ENCODE measurements around the gene MBD4. TPM values are rescaled to one million over a fixed set of nuclear protein-coding genes. Genes with fewer than 3 reads are reported as not detected.
"Not testable (repeated sequence)": the region's sequence is repeated elsewhere in the genome, so short reads cannot be mapped to it uniquely, and the experiment has no call there.

The MBD4 gene
- 28.9 and 34.9 TPM in 2 replicates for total RNA-seq (ENCODE audit: low replicate concordance)

DNA sequence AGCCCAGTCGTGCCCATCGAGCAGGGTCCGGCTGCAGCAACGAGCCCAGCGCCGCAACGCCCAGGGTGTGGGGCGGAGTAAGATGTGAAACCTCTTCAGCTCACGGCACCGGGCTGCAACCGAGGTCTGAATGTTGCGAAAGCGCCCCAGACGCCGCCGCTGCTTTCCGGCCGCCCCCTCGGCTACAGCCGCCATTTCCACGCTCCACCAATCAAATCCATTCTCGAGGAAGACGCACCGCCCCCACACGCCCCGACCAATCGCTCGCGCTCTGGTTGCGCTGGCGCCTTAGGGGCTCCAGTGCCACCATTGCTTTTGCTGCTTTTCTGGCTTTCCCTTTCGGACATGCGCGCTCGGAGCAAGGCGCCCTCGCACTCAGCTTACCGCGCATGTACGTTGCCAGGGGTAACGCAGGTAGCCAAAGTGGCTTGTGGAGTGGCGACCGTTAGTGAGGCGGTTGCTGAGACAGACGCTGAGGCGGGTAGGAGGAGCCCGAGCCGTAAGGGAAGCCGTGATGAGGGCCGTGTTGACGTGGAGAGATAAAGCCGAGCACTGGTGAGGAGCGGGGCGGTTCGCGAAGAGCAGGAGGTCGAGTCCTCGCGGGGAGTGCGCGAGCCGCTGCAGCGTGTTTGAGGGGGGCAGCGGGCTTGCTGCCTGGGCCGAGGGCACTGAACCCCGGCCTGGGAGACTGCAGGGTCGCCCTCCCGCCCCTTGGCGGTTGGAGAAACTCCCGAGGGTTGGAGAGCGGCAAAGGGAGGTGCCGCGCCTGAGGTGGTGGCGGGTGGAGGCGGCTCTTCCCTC lies at the start of gene MBD4, which contains the start of gene IFT122:
Gene MBD4, minus strand, starts transcription at position 132 of the 801 bp plus-strand sequence. Its CDS starts 115 bp downstream, at position 17.
Gene IFT122, plus strand, starts transcription at position 408 of the 801 bp plus-strand sequence. Its CDS starts 107 bp downstream, at position 515.
- TF ChIP-seq, protein P1, sequence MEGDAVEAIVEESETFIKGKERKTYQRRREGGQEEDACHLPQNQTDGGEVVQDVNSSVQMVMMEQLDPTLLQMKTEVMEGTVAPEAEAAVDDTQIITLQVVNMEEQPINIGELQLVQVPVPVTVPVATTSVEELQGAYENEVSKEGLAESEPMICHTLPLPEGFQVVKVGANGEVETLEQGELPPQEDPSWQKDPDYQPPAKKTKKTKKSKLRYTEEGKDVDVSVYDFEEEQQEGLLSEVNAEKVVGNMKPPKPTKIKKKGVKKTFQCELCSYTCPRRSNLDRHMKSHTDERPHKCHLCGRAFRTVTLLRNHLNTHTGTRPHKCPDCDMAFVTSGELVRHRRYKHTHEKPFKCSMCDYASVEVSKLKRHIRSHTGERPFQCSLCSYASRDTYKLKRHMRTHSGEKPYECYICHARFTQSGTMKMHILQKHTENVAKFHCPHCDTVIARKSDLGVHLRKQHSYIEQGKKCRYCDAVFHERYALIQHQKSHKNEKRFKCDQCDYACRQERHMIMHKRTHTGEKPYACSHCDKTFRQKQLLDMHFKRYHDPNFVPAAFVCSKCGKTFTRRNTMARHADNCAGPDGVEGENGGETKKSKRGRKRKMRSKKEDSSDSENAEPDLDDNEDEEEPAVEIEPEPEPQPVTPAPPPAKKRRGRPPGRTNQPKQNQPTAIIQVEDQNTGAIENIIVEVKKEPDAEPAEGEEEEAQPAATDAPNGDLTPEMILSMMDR (IDR thresholded peaks at IDR 0.05; ENCODE audit: insufficient read depth, low read length), result peak; percentile 3
- peak; percentile 99 for DNase-seq (ENCODE audit: low read depth)

DNA sequence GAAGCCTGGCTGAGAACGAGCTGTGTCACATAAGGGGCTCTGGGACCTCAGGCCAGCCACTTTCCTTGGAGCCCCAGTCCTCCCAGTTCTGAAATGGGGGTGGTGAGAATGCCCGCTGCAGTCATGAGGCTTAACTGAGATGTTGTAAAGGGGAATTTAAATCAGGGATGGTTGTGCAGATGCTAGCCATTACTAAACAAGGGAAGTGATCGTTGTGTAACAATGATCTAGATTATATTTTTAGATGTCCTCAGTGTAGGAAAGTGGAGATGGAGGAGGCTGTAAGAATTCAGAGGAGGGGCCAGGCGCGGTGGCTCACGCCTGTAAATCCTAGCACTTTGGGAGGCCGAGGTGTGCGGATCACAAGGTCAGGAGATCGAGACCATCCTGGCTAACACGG lies 49.5 kb upstream of the MBD4 start:
- H3K4me3 ChIP-seq (ENCODE audit: low read depth, low read length); DNase-seq (ENCODE audit: low read depth): not testable (repeated sequence)

More for the DNA sequence above, at the start of gene MBD4, which contains the start of gene IFT122:
- H3K4me3 ChIP-seq (ENCODE audit: low read depth, low read length), result peak within 1 kb of the TSS; percentile 98

DNA sequence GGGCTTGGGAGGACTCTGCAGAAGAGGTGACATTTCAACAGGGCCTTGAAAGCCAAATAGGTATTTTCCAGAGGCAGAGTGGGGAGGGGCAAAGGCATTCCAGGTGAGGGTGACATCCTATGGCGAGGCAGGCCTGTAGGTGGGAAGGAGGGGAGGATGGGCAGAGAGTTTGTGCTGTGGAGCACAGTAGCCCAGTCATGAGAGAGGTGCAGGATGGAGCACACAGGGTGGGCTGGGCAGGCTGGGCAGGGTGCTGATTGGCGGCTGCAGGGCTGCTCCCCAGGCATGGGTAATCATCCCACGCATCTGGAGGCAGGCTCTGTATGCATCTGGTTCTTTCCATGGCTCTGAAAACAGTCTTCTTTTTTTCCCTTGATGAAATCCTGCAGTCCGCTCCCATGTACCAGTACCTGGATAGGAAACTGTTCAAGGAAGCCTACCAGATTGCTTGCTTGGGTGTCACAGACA lies 48.2 kb upstream of the MBD4 start:
- DNase-seq (ENCODE audit: low read depth); H3K4me3 ChIP-seq (ENCODE audit: low read depth, low read length): not testable (repeated sequence)

DNA sequence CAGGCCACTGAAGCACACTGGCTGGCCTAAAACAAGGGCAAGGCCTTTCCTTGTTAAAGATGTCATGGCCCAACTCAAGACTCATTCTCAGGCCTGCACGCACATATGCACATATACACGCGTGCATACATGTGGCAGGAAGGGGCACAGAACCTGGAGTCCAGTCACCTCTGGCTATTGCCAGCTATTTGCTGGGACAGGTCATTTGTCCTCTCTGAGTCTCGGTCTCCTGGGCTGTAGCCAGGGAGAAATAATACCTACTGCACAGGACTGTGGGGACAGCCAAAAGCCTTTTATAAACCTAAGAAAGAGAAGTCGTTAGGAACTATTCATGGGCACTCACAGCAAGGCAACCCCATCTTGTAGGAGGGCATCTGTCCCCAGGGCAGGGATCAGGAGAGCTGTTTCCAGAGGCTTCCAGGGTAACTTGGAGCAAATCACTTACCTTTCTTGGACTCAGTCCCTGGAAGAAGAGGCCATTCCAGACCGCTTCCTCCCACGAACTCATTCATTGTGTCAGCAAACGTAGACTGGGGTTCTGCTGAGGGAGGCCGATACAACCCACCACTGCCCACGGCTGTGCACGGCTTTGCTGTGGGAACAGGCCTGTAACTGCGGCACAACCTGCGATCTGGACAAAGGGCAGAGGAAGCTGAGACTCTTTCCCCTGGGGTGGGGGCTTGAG lies 47.6 kb upstream of the MBD4 start:
- TF ChIP-seq, protein P1 (IDR thresholded peaks at IDR 0.05; ENCODE audit: insufficient read depth, low read length), result no peak
- DNase-seq (ENCODE audit: low read depth), result no peak
- no peak overlapping the region for H3K4me3 ChIP-seq (ENCODE audit: low read depth, low read length)

DNA sequence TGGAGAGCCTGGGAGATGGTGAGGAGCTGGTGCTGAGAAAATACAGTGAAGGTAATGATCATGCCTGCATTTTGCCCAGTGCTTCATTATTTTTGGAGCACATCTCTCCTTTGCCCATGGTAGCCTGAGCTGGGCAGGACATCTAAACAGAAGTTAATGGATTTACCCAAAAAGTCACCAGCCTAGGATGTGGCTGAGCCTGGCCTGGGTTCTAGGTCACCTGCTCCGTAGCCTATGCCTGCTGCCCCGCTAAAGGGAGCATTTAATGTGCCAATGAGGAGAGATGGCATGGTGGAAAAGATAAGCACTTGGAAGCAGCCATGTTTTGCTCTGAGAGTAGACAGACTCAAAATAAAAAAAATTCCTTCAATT lies 46.9 kb upstream of the MBD4 start:
- TF ChIP-seq, protein P1 (IDR thresholded peaks at IDR 0.05; ENCODE audit: insufficient read depth, low read length), result no peak
- DNase-seq (ENCODE audit: low read depth), result no peak
- peak overlapping the region; percentile 10 for H3K4me3 ChIP-seq (ENCODE audit: low read depth, low read length)

DNA sequence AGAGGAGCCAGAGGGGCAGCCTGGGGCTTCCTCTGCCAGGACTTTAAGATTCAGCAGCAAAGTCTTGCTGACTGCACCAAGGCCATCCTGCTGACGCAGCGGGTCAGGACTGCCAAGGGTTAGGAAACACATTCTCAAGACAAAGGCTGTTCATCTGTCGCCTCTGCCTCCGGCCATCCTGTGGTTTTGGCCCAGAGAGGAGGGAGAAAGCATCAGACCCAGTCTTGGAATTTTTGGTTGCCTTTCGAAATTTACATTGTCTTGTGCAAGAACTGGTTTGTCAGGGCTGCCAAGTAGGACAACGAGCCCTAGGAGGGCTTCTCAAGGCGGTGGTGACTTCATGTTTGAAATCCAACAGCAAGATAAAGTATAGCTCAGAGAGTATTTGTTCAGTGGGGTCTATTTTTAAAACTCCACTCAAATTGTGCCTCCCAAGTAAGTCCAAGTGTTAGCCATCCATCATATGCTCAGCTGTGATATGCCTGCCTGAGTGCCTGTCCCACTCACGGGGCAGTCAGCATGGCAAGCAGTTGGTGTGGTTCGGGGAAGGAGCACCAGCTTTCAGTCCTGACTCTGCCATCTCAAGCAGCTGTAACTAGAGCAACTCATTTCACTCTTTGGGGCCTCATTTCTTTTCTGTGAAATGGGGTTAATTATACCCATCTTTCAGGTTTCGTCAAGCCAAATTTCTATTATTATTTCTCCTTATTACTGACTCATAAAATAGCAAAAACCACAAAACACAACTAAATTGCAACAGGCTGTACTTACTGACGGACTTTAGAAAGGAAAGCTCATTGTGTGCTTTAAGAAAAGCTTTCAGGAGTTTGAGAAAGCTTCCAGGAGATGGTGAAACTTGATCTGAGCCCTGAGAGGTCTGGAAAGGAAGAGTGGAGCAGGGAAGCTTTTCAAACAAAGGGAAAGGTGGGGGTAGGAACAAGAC lies 46.2 kb upstream of the MBD4 start:
- peak; percentile 99 for DNase-seq (ENCODE audit: low read depth)
- TF ChIP-seq, protein P1 (IDR thresholded peaks at IDR 0.05; ENCODE audit: insufficient read depth, low read length), result no peak
- peak overlapping the region; percentile 37 for H3K4me3 ChIP-seq (ENCODE audit: low read depth, low read length)

DNA sequence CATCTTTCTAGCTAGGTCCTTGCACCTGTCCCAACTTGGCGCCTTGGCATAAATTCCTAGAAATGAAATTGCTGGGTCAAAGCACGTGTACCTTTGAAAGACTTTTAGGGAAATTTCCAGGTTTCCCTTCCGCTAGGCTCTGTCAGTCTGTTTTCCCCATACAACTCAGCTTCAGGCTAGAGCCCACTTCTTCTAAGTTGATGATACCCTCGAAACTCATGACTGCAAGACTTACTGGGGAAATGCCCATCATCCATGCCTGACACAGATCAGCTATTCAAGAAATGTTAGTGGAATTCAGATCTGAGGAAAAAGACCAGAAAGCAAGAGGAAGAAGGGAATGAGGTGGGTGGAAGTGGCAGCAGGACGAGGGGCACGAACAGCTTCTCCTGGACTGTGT lies 45.4 kb upstream of the MBD4 start:
- DNase-seq (ENCODE audit: low read depth); H3K4me3 ChIP-seq (ENCODE audit: low read depth, low read length): not testable (repeated sequence)

All from fibroblast of the aortic adventitia (primary cell).